Mesendoderm (in vitro differentiated cells): Measurements from ENCODE around the gene TRIP10.

ENCODE experiments used
- DNase-seq: peaks from one replicate; pipeline ENCODE4 v3.0.0; 2013
- H2AK5ac ChIP-seq: 2 replicates; pipeline ENCODE4 v1.6.1; 2013; ENCODE audit warnings: low read length, inconsistent platforms
- H2BK120ac ChIP-seq: 2 replicates; pipeline ENCODE4 v1.6.1; 2013; ENCODE audit warnings: low read depth, mild to moderate bottlenecking, low read length, moderate library complexity, mixed read lengths
- H2BK15ac ChIP-seq: replicated peaks from 2 replicates; pipeline ENCODE4 v1.6.1; 2013; ENCODE audit warnings: low read depth, mild to moderate bottlenecking, moderate library complexity
- H2BK5ac ChIP-seq: 2 replicates; pipeline ENCODE4 v1.6.1; 2013; ENCODE audit warnings: low read length, inconsistent platforms
- H3K18ac ChIP-seq: 2 replicates; pipeline ENCODE4 v1.6.1; 2013; ENCODE audit warnings: mild to moderate bottlenecking, low read length, mixed read lengths
- H3K23ac ChIP-seq: one replicate; pipeline ENCODE4 v1.6.1; 2013; ENCODE audit warnings: low read length
- H3K27ac ChIP-seq: 2 replicates; pipeline ENCODE4 v1.5.1; 2013; ENCODE audit warnings: low read depth, mild to moderate bottlenecking, inconsistent platforms, low read length, moderate library complexity
- H3K27me3 ChIP-seq: 2 replicates; pipeline ENCODE4 v1.6.1; 2013; ENCODE audit warnings: low read length, control low read depth, mild to moderate bottlenecking, inconsistent platforms; ENCODE audit not compliant: insufficient read depth, poor library complexity
- H3K36me3 ChIP-seq: 2 replicates; pipeline ENCODE4 v1.6.1; 2013; ENCODE audit warnings: low read length, inconsistent platforms; ENCODE audit not compliant: control insufficient read depth, insufficient read depth
- H3K4ac ChIP-seq: one replicate; pipeline ENCODE4 v1.6.1; 2013; ENCODE audit warnings: low read depth, mild to moderate bottlenecking, low read length, moderate library complexity
- H3K4me1 ChIP-seq: 2 replicates; pipeline ENCODE4 v1.6.1; 2013; ENCODE audit warnings: low read depth, low read length, inconsistent platforms; ENCODE audit not compliant: control insufficient read depth
- H3K4me2 ChIP-seq: 2 replicates; pipeline ENCODE4 v1.6.1; 2013; ENCODE audit warnings: low read length
- H3K4me3 ChIP-seq: 2 replicates; pipeline ENCODE4 v1.5.1; 2013; ENCODE audit warnings: mild to moderate bottlenecking, low read length
- H3K56ac ChIP-seq: one replicate; pipeline ENCODE4 v1.6.1; 2013; ENCODE audit warnings: low read length
- H3K79me1 ChIP-seq: 2 replicates; pipeline ENCODE4 v1.6.1; 2013; ENCODE audit warnings: low read length, inconsistent platforms
- H3K79me2 ChIP-seq: 2 replicates; pipeline ENCODE4 v1.6.1; 2013; ENCODE audit warnings: mild to moderate bottlenecking, low read length; ENCODE audit not compliant: control insufficient read depth, insufficient read depth
- H3K9ac ChIP-seq: 2 replicates; pipeline ENCODE4 v1.6.1; 2013; ENCODE audit warnings: low read length, inconsistent platforms
- H4K5ac ChIP-seq: one replicate; pipeline ENCODE4 v1.6.1; 2013; ENCODE audit warnings: low read length
- H4K8ac ChIP-seq: one replicate; pipeline ENCODE4 v1.6.1; 2013; ENCODE audit warnings: low read depth, mild to moderate bottlenecking, control low read depth, low read length, moderate library complexity
- WGBS: extraction: QIAGEN DNeasy Blood & Tissue Kit; methylation state at CpG from one replicate; pipeline ENCODE4 v1.1.7; 2013; ENCODE audit warnings: low lambda C conversion rate, missing lambda C conversion rate; ENCODE audit not compliant: insufficient coverage; ENCODE audit errors: extremely low coverage; 5-methylcytosine and 5-hydroxymethylcytosine counted together

Gene TRIP10

DNA sequence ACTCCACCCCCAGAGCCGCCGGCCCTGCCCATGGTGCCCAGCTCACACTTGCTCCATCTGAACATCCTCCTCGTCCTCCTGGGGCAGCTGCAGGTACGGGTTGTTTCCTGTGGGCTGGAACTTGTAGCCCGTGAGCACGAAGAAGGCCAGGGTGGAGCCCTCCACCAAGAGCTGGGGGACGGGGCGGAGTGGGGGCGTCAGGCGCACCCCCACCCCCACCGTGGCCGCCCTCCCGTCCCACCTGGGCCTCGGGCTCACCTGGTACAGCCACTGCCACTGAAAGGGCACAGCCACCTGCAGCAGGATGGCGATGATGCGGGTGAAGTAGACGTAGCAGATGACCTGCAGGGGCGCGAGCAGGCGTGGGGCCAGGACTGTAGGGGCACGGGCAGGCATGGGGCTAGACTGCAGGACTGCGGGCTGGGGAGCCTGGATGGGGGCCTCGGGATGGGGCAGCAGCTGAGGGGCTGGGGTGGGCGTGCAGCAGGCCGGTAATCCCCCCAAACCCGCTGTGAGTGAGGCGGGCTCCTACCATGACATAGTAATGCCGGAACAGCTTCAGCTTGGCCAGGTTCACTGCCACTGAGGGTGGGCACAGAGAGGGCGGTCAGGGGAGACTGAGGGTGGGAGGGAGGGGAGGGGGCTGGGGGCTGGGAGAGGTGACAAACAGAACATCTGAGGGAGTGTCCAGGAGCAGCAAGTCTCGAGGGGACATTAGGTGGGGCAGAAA is 8.4 kb upstream of the TRIP10 start:
- no peak overlapping the region for H2BK15ac ChIP-seq
- H3K4me3 ChIP-seq, result no peak overlapping the region
- H3K4ac ChIP-seq, result no peak overlapping the region
- H2BK120ac ChIP-seq, result no peak overlapping the region
- H3K4me1 ChIP-seq, result no peaks in the 10 kb centered on the region
- H3K56ac ChIP-seq, result no peak overlapping the region
- H3K27ac ChIP-seq, result no peak overlapping the region
- no peaks in the 10 kb centered on the region for H3K27me3 ChIP-seq
- H3K9ac ChIP-seq, result no peak overlapping the region
- WGBS, result no CpG with 5 or more reads among the region's 30 CpGs
- no peak overlapping the region for H2BK5ac ChIP-seq
- peaks cover 3% of the 10 kb centered on the region for H3K79me1 ChIP-seq
- no peak overlapping the region for H2AK5ac ChIP-seq
- no peak overlapping the region for H4K8ac ChIP-seq
- H3K36me3 ChIP-seq, result no peaks in the 10 kb centered on the region
- DNase-seq, result no peak
- H3K79me2 ChIP-seq, result peaks cover 4% of the 10 kb centered on the region
- no peak overlapping the region for H3K23ac ChIP-seq
- H3K4me2 ChIP-seq, result no peak overlapping the region
- H4K5ac ChIP-seq, result no peak overlapping the region
- H3K18ac ChIP-seq, result no peak overlapping the region

DNA sequence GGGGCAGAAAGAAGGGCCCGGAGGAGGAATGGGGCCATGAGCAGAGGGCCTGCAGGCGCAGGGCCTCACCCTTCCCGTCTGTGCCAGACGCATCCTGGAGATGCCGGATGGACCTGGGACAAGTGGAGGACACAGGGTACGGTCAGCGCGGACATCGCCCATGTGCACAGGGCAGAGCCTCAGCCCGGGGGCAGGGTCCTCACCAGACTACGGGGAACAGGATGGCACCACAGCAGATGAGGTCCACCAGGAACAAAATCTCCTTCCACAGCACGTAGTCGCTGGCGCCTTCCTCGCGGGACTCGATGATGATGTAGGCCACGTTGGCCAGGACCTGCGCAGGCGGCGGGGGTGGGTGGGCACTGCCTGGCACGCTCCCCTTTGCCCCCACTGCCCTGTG is 7.7 kb upstream of the TRIP10 start:
- no peak overlapping the region for H4K5ac ChIP-seq
- H2AK5ac ChIP-seq, result no peak overlapping the region
- H3K4me2 ChIP-seq, result no peak overlapping the region
- H3K4ac ChIP-seq, result no peak overlapping the region
- no peaks in the 10 kb centered on the region for H3K36me3 ChIP-seq
- peaks cover 4% of the 10 kb centered on the region for H3K79me2 ChIP-seq
- H3K79me1 ChIP-seq, result peaks cover 3% of the 10 kb centered on the region
- H3K23ac ChIP-seq, result no peak overlapping the region
- no peak for DNase-seq
- no peak overlapping the region for H3K18ac ChIP-seq
- no peak overlapping the region for H4K8ac ChIP-seq
- H3K27me3 ChIP-seq, result no peaks in the 10 kb centered on the region
- H3K4me1 ChIP-seq, result no peaks in the 10 kb centered on the region
- no peak overlapping the region for H3K27ac ChIP-seq
- H3K9ac ChIP-seq, result no peak overlapping the region
- no peak overlapping the region for H2BK15ac ChIP-seq
- H3K56ac ChIP-seq, result no peak overlapping the region
- H3K4me3 ChIP-seq, result no peak overlapping the region
- no CpG with 5 or more reads among the region's 22 CpGs for WGBS
- no peak overlapping the region for H2BK5ac ChIP-seq
- H2BK120ac ChIP-seq, result no peak overlapping the region

DNA sequence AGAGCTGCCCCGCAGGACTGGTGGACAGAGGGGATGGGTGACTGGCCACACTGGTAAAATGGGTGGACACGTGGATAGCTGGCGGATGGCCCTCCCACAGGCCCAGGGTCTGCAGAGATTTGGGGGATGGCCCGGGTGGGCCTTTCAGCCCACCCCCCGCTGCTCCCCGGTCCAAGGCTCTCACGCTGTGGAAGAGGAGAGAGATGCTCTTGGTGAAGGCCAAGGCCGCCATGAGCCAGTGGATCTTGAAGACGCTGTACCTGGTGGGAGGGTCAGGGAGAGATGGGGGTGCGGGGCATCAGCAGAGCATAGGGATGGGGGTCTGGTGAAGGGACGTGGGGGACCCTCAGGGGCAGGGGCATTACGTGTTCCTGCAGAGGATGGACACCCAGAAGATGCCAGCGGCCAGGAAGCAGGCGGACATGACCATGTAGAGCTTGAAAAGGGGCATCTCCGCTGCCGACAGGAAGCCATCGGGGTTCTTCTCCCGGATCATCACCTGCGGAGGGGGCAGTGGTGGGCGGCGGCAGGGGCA is 6.6 kb upstream of the TRIP10 start:
- WGBS, result no CpG with 5 or more reads among the region's 21 CpGs
- Histone ChIP-seq H3K79me1 (peaks cover 3% of the 10 kb centered on the region), H3K4me2 (no peak overlapping the region), H4K5ac (no peak overlapping the region), H3K4me1 (no peaks in the 10 kb centered on the region), H2BK5ac (no peak overlapping the region), H3K23ac (no peak overlapping the region), H3K18ac (no peak overlapping the region), H3K27me3 (no peaks in the 10 kb centered on the region), H2BK120ac (no peak overlapping the region), H4K8ac (no peak overlapping the region), H3K4ac (no peak overlapping the region), H3K56ac (no peak overlapping the region), H3K27ac (no peak overlapping the region), H3K79me2 (peaks cover 4% of the 10 kb centered on the region), H3K36me3 (no peaks in the 10 kb centered on the region), H3K4me3 (no peak overlapping the region), H2BK15ac (no peak overlapping the region), H3K9ac (no peak overlapping the region), H2AK5ac (no peak overlapping the region)
- no peak for DNase-seq

DNA sequence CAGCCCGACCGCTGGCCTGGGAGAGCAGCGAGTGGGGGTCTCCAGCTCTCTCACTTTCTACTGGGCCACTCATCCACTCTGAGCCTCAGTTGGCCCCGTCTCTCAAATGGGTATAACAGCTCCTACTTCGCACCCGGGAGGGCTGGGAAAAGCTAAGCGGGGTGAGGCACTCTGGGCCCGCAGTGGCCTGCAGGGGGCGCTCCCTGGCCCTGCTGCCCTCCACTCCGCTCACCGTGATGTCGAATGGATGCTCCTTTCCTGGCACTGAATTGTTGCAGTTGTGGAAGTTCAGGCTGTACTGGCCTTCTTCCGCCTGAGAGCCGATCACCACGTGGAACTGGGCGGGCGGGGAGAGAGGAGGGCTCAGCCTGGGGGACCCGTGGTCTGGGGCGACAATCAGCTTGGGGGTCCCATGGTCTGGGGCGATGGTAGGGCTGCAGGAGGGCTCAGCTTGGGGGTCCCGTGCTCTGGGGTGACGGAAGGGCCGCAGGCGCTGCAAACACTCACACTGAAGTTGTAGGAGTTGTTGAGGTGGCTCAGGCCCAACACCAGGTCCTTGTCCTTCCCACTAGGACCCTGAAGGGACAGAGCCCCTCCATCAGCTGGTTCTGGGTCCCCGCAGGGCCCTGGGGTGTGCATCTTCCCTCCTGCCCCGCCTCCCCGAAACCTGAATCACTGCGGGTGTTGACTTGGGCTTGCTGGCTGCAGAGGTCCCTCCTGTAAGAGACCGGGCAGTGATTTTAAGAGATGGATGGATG is 6.0 kb upstream of the TRIP10 start:
- no peak overlapping the region for H3K18ac ChIP-seq
- no peak for DNase-seq
- H2BK120ac ChIP-seq, result no peak overlapping the region
- H3K9ac ChIP-seq, result no peak overlapping the region
- H2AK5ac ChIP-seq, result no peak overlapping the region
- H3K36me3 ChIP-seq, result no peaks in the 10 kb centered on the region
- H3K4me2 ChIP-seq, result no peak overlapping the region
- peaks cover 4% of the 10 kb centered on the region for H3K79me2 ChIP-seq
- H3K23ac ChIP-seq, result peak overlapping the region; percentile 45
- WGBS, result no CpG with 5 or more reads among the region's 29 CpGs
- H3K27ac ChIP-seq, result no peak overlapping the region
- no peak overlapping the region for H3K4me3 ChIP-seq
- no peak overlapping the region for H4K8ac ChIP-seq
- H2BK5ac ChIP-seq, result no peak overlapping the region
- H3K27me3 ChIP-seq, result no peaks in the 10 kb centered on the region
- H3K4me1 ChIP-seq, result peaks cover 4% of the 10 kb centered on the region
- peaks cover 3% of the 10 kb centered on the region for H3K79me1 ChIP-seq
- H2BK15ac ChIP-seq, result no peak overlapping the region
- peak overlapping the region; percentile 74 for H3K56ac ChIP-seq
- no peak overlapping the region for H4K5ac ChIP-seq
- H3K4ac ChIP-seq, result no peak overlapping the region

DNA sequence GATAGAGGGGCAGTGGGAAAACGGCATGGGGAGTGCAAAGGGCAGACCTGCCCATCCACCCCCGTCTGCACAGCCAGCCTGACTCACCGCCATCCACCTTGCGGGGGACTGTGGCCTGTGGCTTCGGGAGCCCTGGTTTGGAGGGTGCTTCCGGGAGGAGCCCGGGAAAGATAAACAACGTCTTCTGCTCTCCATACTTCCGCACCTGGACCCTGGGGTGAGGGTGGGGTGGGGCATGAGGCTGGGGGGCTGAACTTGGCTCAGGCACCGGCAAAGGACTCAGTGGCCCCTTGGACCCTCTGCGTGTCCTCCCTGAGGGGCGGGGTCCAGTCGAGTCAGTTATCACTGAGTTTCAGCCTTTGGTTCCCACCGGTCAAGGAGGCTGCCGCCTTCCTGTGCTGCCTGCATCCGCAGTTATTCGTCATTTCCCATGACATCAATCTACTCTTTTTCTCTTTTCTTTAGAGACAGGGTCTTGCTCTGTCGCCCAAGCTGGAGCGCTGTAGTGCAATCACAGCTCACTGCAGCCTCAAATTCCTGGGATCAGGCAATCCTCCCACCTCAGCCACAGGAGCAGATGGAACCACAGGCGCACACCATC is 5.3 kb upstream of the TRIP10 start:
- peak overlapping the region; percentile 45 for H3K23ac ChIP-seq
- no CpG with 5 or more reads among the region's 20 CpGs for WGBS
- H3K36me3 ChIP-seq, result no peaks in the 10 kb centered on the region
- peaks cover 4% of the 10 kb centered on the region for H3K4me1 ChIP-seq
- H4K8ac ChIP-seq, result no peak overlapping the region
- H3K27ac ChIP-seq, result no peak overlapping the region
- H3K4me3 ChIP-seq, result no peak overlapping the region
- H2BK120ac ChIP-seq, result no peak overlapping the region
- DNase-seq, result no peak
- H3K79me1 ChIP-seq, result peaks cover 3% of the 10 kb centered on the region
- no peak overlapping the region for H2AK5ac ChIP-seq
- no peaks in the 10 kb centered on the region for H3K27me3 ChIP-seq
- peak overlapping the region; percentile 40 for H2BK5ac ChIP-seq
- no peak overlapping the region for H3K4me2 ChIP-seq
- no peak overlapping the region for H2BK15ac ChIP-seq
- H3K4ac ChIP-seq, result no peak overlapping the region
- H3K56ac ChIP-seq, result peak overlapping the region; percentile 74
- no peak overlapping the region for H3K18ac ChIP-seq
- H3K9ac ChIP-seq, result peak overlapping the region; percentile 37
- no peak overlapping the region for H4K5ac ChIP-seq
- H3K79me2 ChIP-seq, result peaks cover 4% of the 10 kb centered on the region
